Activated CD8-positive, alpha-beta memory T cell treated with anti-CD3 and anti-CD28 coated beads for 36 hours (primary cell): ENCODE measurements around the gene ZNF606. TPM values are rescaled to one million over a fixed set of nuclear protein-coding genes. Genes with fewer than 3 reads are reported as not detected.

Experiments
- CTCF ChIA-PET: fragments of 350-600 bp; sonication (Branson Sonifier 250); formaldehyde crosslinking; loops from one replicate; lab custom pipeline; 2021; ENCODE audit warnings: antibody characterized with exemption; lab: Charles Lee
- POLR2A ChIA-PET: fragments of 350-600 bp; sonication (Branson Sonifier 250); formaldehyde crosslinking; loops from one replicate; lab custom pipeline; 2021; ENCODE audit warnings: antibody characterized with exemption; lab: Charles Lee
- total RNA-seq, 2 experiments: library from RNA; stranded (reverse); gene quantifications; one replicate each; pipeline ENCODE4 v1.2.3, GENCODE V29; 2021

The ZNF606 gene
- total RNA-seq, 2 experiments from 2014 or later, result 6.3 to 6.6 TPM

DNA sequence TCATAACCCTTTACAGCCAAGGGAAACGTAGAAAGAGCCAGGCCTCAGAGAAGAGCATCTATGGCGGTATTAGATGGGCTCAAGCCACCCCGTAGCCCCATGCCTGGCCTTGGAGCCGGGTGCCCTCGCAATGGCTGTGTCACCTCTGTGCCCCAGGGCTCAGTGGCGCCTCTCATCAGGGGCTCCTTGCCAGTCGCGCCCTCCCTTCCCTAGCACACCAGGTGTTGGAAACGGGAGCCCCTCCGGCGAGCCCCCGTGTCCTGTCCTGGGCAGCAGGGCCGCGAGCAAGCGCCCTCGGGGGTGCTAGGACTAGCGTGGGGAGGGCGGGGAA lies 55.6 kb downstream of the ZNF606 start:
- POLR2A ChIA-PET, result no interaction called here
- CTCF ChIA-PET, result no interaction called here

DNA sequence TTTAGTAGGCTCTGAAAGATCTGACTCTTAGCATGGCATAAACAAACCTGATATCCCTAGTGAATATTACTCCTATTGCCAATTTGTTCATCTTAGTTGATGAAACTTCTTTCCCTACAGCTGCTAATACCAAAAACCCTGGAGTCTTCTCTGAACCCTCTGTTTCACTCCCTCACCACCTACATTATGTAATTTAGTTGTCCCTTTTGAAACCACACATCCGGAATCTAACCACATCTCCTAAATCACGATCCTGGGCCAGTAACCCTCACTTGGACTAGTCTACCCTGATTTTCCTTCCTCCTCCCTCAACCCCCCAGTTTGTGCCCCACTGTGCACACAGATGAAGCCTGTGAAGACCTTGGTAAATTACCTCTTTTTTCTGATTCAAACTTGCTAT lies 56.3 kb downstream of the ZNF606 start:
- ChIA-PET POLR2A (no interaction called here), CTCF (no interaction called here)

DNA sequence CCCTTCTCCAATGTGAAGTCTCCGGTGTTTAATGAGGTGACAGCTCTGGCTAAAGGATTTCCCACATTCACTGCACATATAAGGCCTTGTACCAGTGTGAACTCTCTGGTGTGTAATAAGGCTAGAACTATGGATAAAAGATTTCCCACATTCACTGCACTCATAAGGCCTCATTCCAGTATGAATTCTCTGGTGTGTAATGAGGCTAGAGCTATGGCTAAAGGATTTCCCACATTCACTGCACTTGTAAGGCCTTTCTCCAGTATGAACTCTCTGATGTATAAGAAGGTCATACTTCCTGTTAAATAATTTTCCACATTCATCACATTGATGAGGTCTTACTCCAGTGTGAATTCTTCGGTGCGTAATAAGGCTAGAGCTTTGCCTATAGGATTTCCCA lies 61.0 kb downstream of the ZNF606 start:
- ChIA-PET POLR2A (no interaction called here), CTCF (no interaction called here)

DNA sequence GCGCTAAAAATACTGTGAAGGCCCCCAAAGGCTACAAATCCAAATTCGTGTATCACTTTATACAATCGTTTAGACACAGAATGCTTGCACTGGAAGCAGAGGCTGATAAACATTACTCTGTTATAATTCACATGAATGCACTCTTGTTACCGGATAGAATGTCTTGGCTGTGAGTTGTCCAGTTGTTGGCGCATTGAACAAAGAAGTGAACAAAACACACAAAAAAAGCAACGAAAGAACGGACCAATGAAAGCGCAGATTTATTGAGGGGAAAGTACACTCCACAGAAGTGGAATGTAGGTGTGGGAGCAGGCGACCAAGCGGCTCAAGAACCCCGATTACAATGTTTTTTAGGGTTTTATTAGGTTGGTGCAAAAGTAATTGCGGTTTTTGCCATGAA lies 66.9 kb downstream of the ZNF606 start:
- ChIA-PET POLR2A (interaction anchor here (0.6 kb wide), 1 partner anchor 193 kb away, joined by 3 read pairs; no protein-coding TSS in a partner anchor), CTCF (interaction anchor here (0.6 kb wide), 2 partner anchors 13 to 155 kb away, joined by 3 read pairs; no protein-coding TSS in a partner anchor)

DNA sequence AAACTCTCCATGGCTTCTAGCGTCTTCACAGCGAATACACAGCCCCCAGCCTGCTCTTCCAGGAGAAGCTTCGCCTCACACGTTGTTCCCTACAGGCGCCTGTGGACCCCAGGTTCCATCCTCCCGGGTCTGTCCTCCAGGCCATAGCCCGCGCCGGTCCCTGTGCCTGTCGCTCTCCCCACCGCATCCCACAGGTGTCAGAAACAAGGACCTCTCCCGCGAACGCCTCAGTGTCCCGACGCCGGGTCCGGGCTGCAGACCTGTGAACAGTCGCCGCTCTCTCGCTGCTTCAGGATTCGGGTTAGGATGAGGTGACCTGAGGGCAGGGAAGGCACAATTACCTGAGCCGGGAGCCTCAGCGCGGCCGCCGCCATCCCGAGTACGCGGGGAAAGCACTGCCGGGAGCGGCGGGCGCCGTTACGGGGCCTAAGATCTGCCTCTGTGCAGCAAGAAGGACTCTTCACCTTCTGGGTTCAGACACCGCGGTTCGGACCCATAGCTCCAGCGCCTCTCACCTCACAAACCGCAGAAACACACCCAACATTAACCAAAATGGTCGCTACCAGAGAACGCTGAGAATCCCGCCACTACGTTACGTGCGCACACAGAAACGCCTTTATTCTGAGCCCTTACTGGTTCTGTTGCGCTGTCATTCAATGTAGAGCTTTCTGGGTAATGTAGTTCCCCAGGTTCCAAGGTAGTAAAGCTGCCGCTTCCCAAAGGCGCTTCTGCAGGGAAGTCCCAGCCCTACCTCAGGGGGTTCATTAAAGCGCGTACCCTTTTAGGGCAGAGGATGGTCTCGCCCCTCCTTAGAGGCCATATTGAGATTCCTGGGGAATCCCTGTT lies 67.6 kb downstream of the ZNF606 start, which contains the start of gene ZNF418:
ZNF418 (minus strand) TSS at position 583 of the 846 bp plus-strand sequence. CDS start 1,580 bp downstream, outside the sequence.
- CTCF ChIA-PET, result interaction anchor here (0.6 kb wide), 2 partner anchors 13 to 156 kb away, joined by 3 read pairs; no protein-coding TSS in a partner anchor
- POLR2A ChIA-PET, result interaction anchor here (0.6 kb wide), 1 partner anchor 192 kb away, joined by 3 read pairs; no protein-coding TSS in a partner anchor

DNA sequence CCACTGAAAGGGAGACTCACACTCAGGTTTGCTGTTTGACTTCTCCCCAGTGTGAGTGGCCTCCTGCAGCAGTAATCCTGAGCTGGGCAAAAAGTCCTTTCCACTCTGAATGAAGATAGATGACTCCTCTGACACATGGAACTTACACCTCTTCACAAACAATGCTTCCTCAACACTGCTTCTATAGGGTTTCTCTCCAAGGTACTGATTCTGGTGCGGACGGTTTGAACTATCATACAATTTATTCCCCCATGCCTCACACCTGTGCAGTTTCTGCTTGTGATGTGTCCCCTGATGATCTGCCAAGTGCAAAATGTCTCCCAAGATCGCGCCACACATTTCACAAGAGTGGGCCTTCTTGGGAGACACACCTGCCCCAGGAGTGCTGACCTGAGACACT lies 75.0 kb downstream of the ZNF606 start:
- ChIA-PET POLR2A (no interaction called here), CTCF (no interaction called here)

Other genes with a start within 250 kb of the ZNF606 start
- gene ZNF586, start 233.1 kb downstream of the ZNF606 start, total RNA-seq, result 10 to 100 TPM; 13.6 to 15.4 TPM
- gene ZNF552, start 187.9 kb downstream of the ZNF606 start, total RNA-seq, result 1 to 10 TPM; 6.4 to 7.2 TPM
- 10 to 100 TPM; 27.3 to 27.5 TPM for gene ZNF587B, start 172.5 kb downstream of the ZNF606 start, total RNA-seq
- 10 to 100 TPM; 23.9 to 24.0 TPM for gene ZNF587, start 153.0 kb downstream of the ZNF606 start, total RNA-seq
- 10 to 100 TPM; 34.3 to 36.8 TPM for gene ZNF814, start 113.8 kb downstream of the ZNF606 start, total RNA-seq
- 10 to 100 TPM; 15.0 to 15.3 TPM for gene ZNF417, start 86.2 kb downstream of the ZNF606 start, total RNA-seq
- 1 to 10 TPM; 4.4 to 4.7 TPM for gene ZNF418, start 67.4 kb downstream of the ZNF606 start, total RNA-seq
- gene ZNF256, start 55.1 kb downstream of the ZNF606 start, total RNA-seq, result 1 to 10 TPM; 6.2 to 7.5 TPM
- gene C19orf18, start 28.3 kb downstream of the ZNF606 start, total RNA-seq, result not detected
- not detected for gene ZSCAN1, start 31.2 kb upstream of the ZNF606 start, total RNA-seq
- under 1 TPM; 0.71 to 0.78 TPM for gene ZNF135, start 56.5 kb upstream of the ZNF606 start, total RNA-seq
- 10 to 100 TPM; 19.0 to 25.6 TPM for gene ZSCAN18, start 95.4 kb upstream of the ZNF606 start, total RNA-seq
- 1 to 10 TPM; 7.0 to 7.9 TPM for gene ZNF329, start 148.0 kb upstream of the ZNF606 start, total RNA-seq
- 10 to 100 TPM; 22.6 to 23.1 TPM for gene ZNF274, start 180.2 kb upstream of the ZNF606 start, total RNA-seq
- 10 to 100 TPM; 52.1 to 53.6 TPM for gene ZNF544, start 226.1 kb upstream of the ZNF606 start, total RNA-seq